Smooth muscle cell (in vitro differentiated cells): ENCODE results near the gene LTBP1. TPM values are rescaled to one million over a fixed set of nuclear protein-coding genes. Genes with fewer than 3 reads are reported as not detected.

Experiments used
- DNase-seq: peaks from one replicate; lab custom pipeline; 2025; ENCODE audit not compliant: unreplicated experiment; lab: John Stamatoyannopoulos, UW
- H2AFZ ChIP-seq: fragments of 200-600 bp; sonication (generic); 2 replicates; pipeline ENCODE4 v1.6.0; 2016; ENCODE audit warnings: antibody characterized with exemption, low read depth, mild to moderate bottlenecking
- H3F3A ChIP-seq: fragments of 200-600 bp; sonication (generic); 2 replicates; pipeline ENCODE4 v1.6.0; 2017; ENCODE audit warnings: antibody characterized with exemption, low read depth
- H3K27ac ChIP-seq: fragments of 200-600 bp; sonication (generic); 2 replicates; pipeline ENCODE4 v1.5.1; 2016; ENCODE audit warnings: low read depth, mild to moderate bottlenecking
- H3K27me3 ChIP-seq: fragments of 200-600 bp; sonication (generic); 2 replicates; pipeline ENCODE4 v1.6.1; 2016; ENCODE audit warnings: low read depth, mild to moderate bottlenecking
- H3K36me3 ChIP-seq: fragments of 200-600 bp; sonication (generic); 2 replicates; pipeline ENCODE4 v1.5.1; 2016; ENCODE audit warnings: low read depth
- H3K4me1 ChIP-seq: fragments of 200-600 bp; sonication (generic); 2 replicates; pipeline ENCODE4 v1.5.1; 2016; ENCODE audit warnings: low read depth
- H3K4me2 ChIP-seq: fragments of 200-600 bp; sonication (generic); 2 replicates; pipeline ENCODE4 v1.6.0; 2016; ENCODE audit warnings: mild to moderate bottlenecking
- H3K4me3 ChIP-seq: fragments of 200-600 bp; sonication (generic); 2 replicates; pipeline ENCODE4 v1.5.1; 2016; ENCODE audit warnings: mild to moderate bottlenecking
- H3K79me2 ChIP-seq: fragments of 200-600 bp; sonication (generic); 2 replicates; pipeline ENCODE4 v1.6.0; 2016; ENCODE audit warnings: low read depth, mild to moderate bottlenecking
- H3K9ac ChIP-seq: fragments of 200-600 bp; sonication (generic); 2 replicates; pipeline ENCODE4 v1.6.0; 2016; ENCODE audit warnings: low read depth
- H3K9me3 ChIP-seq: fragments of 200-600 bp; sonication (generic); replicated peaks from 2 replicates; pipeline ENCODE4 v1.5.1; 2016; ENCODE audit warnings: low read depth
- H4K20me1 ChIP-seq: fragments of 200-600 bp; sonication (generic); 2 replicates; pipeline ENCODE4 v1.6.0; 2016; ENCODE audit warnings: low read depth
- WGBS: methylation state at CpG from one replicate; pipeline ENCODE4 v1.1.7; 2016; ENCODE audit warnings: low lambda C conversion rate; 5-methylcytosine and 5-hydroxymethylcytosine counted together
- polyA plus RNA-seq: library from polyadenylated mRNA; unstranded; fragments of >200 nt; fragmentation: Nextera tagmentation; extraction: Ambion mirVana; gene quantifications from 2 replicates; pipeline ENCODE4 v1.2.1, GENCODE V29; 2016
- total RNA-seq: library from RNA; depleted of rRNA; stranded (reverse); fragments of >200 nt; gene quantifications from 2 replicates; pipeline ENCODE4 v1.2.3, GENCODE V29; 2014
- TF ChIP-seq, protein P1 (sequence below): fragments of 200-600 bp; sonication (generic); IDR thresholded peaks from 2 replicates; pipeline ENCODE4 v1.5.1; 2017; ENCODE audit warnings: borderline replicate concordance, mild to moderate bottlenecking, antibody characterized with exemption; ENCODE audit not compliant: insufficient read depth, poor library complexity, severe bottlenecking

LTBP1 gene
- total and polyA plus RNA-seq, 2 experiments from 2014 or later = 146 to 250 TPM

DNA sequence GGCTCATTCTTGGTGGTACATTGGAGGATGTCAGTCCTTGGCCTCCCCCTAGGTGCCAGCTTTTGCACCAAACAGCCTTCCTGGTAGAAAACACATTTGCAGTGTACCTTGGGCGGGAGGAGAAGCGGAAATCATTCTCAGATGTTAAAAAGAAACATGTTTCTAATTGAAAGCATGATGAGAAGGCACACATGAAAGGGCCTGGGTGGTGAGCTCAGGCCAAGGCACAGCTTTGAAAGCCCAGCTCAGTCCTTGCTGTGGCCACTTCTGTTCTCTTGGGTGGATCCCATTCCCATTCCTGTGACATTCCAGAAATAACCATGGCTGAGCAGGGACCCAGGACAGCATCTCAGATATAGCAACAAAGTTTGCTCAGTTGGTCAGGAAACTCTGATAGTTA lies 71.5 kb downstream of the LTBP1 start:
- no peaks in the 10 kb centered on the region for H3K9me3 ChIP-seq
- WGBS = 98% methylated on average over 2 of the region's 2 CpGs
- no peak overlapping the region for H3K9ac ChIP-seq
- no peaks in the 10 kb centered on the region for H4K20me1 ChIP-seq
- H3K4me3 ChIP-seq = no peak overlapping the region
- no peaks in the 10 kb centered on the region for H3K36me3 ChIP-seq
- DNase-seq = no peak
- TF ChIP-seq, protein P1, sequence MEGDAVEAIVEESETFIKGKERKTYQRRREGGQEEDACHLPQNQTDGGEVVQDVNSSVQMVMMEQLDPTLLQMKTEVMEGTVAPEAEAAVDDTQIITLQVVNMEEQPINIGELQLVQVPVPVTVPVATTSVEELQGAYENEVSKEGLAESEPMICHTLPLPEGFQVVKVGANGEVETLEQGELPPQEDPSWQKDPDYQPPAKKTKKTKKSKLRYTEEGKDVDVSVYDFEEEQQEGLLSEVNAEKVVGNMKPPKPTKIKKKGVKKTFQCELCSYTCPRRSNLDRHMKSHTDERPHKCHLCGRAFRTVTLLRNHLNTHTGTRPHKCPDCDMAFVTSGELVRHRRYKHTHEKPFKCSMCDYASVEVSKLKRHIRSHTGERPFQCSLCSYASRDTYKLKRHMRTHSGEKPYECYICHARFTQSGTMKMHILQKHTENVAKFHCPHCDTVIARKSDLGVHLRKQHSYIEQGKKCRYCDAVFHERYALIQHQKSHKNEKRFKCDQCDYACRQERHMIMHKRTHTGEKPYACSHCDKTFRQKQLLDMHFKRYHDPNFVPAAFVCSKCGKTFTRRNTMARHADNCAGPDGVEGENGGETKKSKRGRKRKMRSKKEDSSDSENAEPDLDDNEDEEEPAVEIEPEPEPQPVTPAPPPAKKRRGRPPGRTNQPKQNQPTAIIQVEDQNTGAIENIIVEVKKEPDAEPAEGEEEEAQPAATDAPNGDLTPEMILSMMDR = no peak
- H3F3A ChIP-seq = peaks cover 22% of the 10 kb centered on the region
- H2AFZ ChIP-seq = no peak overlapping the region
- H3K4me2 ChIP-seq = no peak overlapping the region
- H3K79me2 ChIP-seq = no peaks in the 10 kb centered on the region
- H3K4me1 ChIP-seq = peaks cover 30% of the 10 kb centered on the region
- no peak overlapping the region for H3K27ac ChIP-seq
- no peaks in the 10 kb centered on the region for H3K27me3 ChIP-seq

- no peak for DNase-seq
- H3K4me1 ChIP-seq = peaks cover 16% of the 10 kb centered on the region
- H4K20me1 ChIP-seq = no peaks in the 10 kb centered on the region
- no peak overlapping the region for H3K4me2 ChIP-seq
- no peaks in the 10 kb centered on the region for H3K9me3 ChIP-seq
- 79% methylated on average over 7 of the region's 7 CpGs for WGBS
- TF ChIP-seq, protein P1 = no peak
- no peaks in the 10 kb centered on the region for H3K36me3 ChIP-seq
- no peak overlapping the region for H3K4me3 ChIP-seq
- H2AFZ ChIP-seq = no peak overlapping the region
- peaks cover 23% of the 10 kb centered on the region for H3F3A ChIP-seq
- no peak overlapping the region for H3K27ac ChIP-seq
- H3K27me3 ChIP-seq = no peaks in the 10 kb centered on the region
- no peaks in the 10 kb centered on the region for H3K79me2 ChIP-seq
- H3K9ac ChIP-seq = no peak overlapping the region
Observed at GRCh38 chr2:33019796-33020195, 73.0 kb downstream of the LTBP1 start.

- peak overlapping the region; percentile 42 for H3K9ac ChIP-seq
- H2AFZ ChIP-seq = peak overlapping the region; percentile 5
- H3K27ac ChIP-seq = peak overlapping the region; percentile 89
Observed at GRCh38 chr2:33020883-33021282, 74.1 kb downstream of the LTBP1 start.

More at GRCh38 chr2:33020883-33021282, 74.1 kb downstream of the LTBP1 start:
- WGBS = 65% methylated on average over 6 of the region's 6 CpGs
- Histone ChIP-seq H4K20me1 (no peaks in the 10 kb centered on the region), H3K4me3 (no peak overlapping the region), H3K79me2 (no peaks in the 10 kb centered on the region), H3K9me3 (no peaks in the 10 kb centered on the region), H3K36me3 (no peaks in the 10 kb centered on the region), H3F3A (peaks cover 18% of the 10 kb centered on the region), H3K4me2 (peak overlapping the region; percentile 73), H3K4me1 (peaks cover 16% of the 10 kb centered on the region), H3K27me3 (no peaks in the 10 kb centered on the region)
- TF ChIP-seq, protein P1 = no peak
- DNase-seq = no peak
